Neutrophil (primary cell): ENCODE measurements around the gene GAS2L3.
A peak's percentile ranks its signal among the peaks of the same experiment; 100 is the strongest.

Source experiments
- H3K27ac ChIP-seq: fragments of 200-600 bp; sonication (generic); 2 replicates; pipeline ENCODE4 v1.5.1; 2016; ENCODE audit warnings: mild to moderate bottlenecking, moderate library complexity
- H3K27me3 ChIP-seq: fragments of 200-600 bp; sonication (generic); 2 replicates; pipeline ENCODE4 v1.6.0; 2016; ENCODE audit warnings: mild to moderate bottlenecking
- H3K36me3 ChIP-seq: fragments of 200-600 bp; sonication (generic); 2 replicates; pipeline ENCODE4 v1.5.1; 2017
- H3K4me1 ChIP-seq, 2 experiments: fragments of 200-600 bp in 1 of 2; sonication (generic) in 1 of 2; 1 replicate in 1 of 2; 2 replicates in 1 of 2; pipeline versions ENCODE4 v1.5.1 to v1.6.1; 2013 to 2016; ENCODE audit warnings: low read depth in 1 of 2, low read length in 1 of 2, mild to moderate bottlenecking in 1 of 2, moderate library complexity in 1 of 2; ENCODE audit not compliant: control insufficient read depth in 1 of 2, insufficient read depth in 1 of 2
- H3K4me3 ChIP-seq, 2 experiments: fragments of 200-600 bp in 1 of 2; sonication (generic) in 1 of 2; 1 replicate in 1 of 2; 2 replicates in 1 of 2; pipeline ENCODE4 v1.5.1; 2013 to 2016; ENCODE audit warnings: low read depth in 1 of 2, low read length in 1 of 2, mild to moderate bottlenecking in 1 of 2, moderate library complexity in 1 of 2
- H3K9me3 ChIP-seq: fragments of 200-600 bp; sonication (generic); 2 replicates; pipeline ENCODE4 v1.5.1; 2016
- CTCF ChIP-seq: fragments of 200-600 bp; sonication (generic); IDR thresholded peaks from 2 replicates; pipeline ENCODE4 v1.5.1; 2016; ENCODE audit warnings: antibody characterized with exemption

The GAS2L3 gene

GRCh38 chr12:100573292-100574186 is at the start of gene GAS2L3:
Gene GAS2L3 (plus strand): TSS chr12:100573684. CDS start chr12:100594905, 21,221 bp downstream.
- TF ChIP-seq CTCF, result no peak

GRCh38 chr12:100528034-100528433 is 45.5 kb upstream of the GAS2L3 start:
- H3K36me3 ChIP-seq, result no peaks in the 10 kb centered on the region
- H3K9me3 ChIP-seq, result no peaks in the 10 kb centered on the region
- TF ChIP-seq CTCF, result no peak
- H3K4me1 ChIP-seq, result no peaks in the 10 kb centered on the region
- no peak overlapping the region for H3K27ac ChIP-seq
- H3K27me3 ChIP-seq, result no peaks in the 10 kb centered on the region
- H3K4me3 ChIP-seq, result no peak overlapping the region

More at GRCh38 chr12:100573292-100574186, at the start of gene GAS2L3:
- H3K36me3 ChIP-seq, result no peaks in the 10 kb centered on the region
- H3K4me3 ChIP-seq, result peak within 1 kb of the TSS; percentile 56
- no peak within 1 kb of the TSS for H3K27ac ChIP-seq
- peaks cover 34% of the 10 kb centered on the region for H3K27me3 ChIP-seq
- no peaks in the 10 kb centered on the region for H3K9me3 ChIP-seq
- H3K4me1 ChIP-seq, result peaks cover 18 to 20% of the 10 kb centered on the region in 2 experiments

GRCh38 chr12:100528471-100529127 is 44.9 kb upstream of the GAS2L3 start:
- no peak for TF ChIP-seq CTCF
- no peaks in the 10 kb centered on the region for H3K4me1 ChIP-seq
- H3K27me3 ChIP-seq, result no peaks in the 10 kb centered on the region
- H3K36me3 ChIP-seq, result no peaks in the 10 kb centered on the region
- H3K27ac ChIP-seq, result no peak overlapping the region
- H3K9me3 ChIP-seq, result no peaks in the 10 kb centered on the region
- no peak overlapping the region for H3K4me3 ChIP-seq

GRCh38 chr12:100529756-100530350 is 43.6 kb upstream of the GAS2L3 start:
- H3K36me3 ChIP-seq, result no peaks in the 10 kb centered on the region
- H3K27me3 ChIP-seq, result no peaks in the 10 kb centered on the region
- no peak for TF ChIP-seq CTCF
- H3K4me3 ChIP-seq, result no peak overlapping the region
- no peaks in the 10 kb centered on the region for H3K4me1 ChIP-seq
- H3K27ac ChIP-seq, result no peak overlapping the region
- H3K9me3 ChIP-seq, result no peaks in the 10 kb centered on the region

- H3K27ac ChIP-seq, result no peak overlapping the region
- no peaks in the 10 kb centered on the region for H3K27me3 ChIP-seq
- no peaks in the 10 kb centered on the region for H3K4me1 ChIP-seq
- no peak for TF ChIP-seq CTCF
- H3K9me3 ChIP-seq, result no peaks in the 10 kb centered on the region
- no peak overlapping the region for H3K4me3 ChIP-seq
- no peaks in the 10 kb centered on the region for H3K36me3 ChIP-seq
Measured at GRCh38 chr12:100533376-100533775, 40.1 kb upstream of the GAS2L3 start.
